Muscle layer of colon (tissue), 2 donors: ENCODE data around the gene ADAMTS19.
"Not testable (repeated sequence)": the region's sequence is repeated elsewhere in the genome, so short reads cannot be mapped to it uniquely, and the experiment has no call there.

ENCODE experiments used
- H3K27ac ChIP-seq: one replicate; pipeline ENCODE4 v1.7.0; 2013; ENCODE audit warnings: low read depth, mild to moderate bottlenecking, low read length, moderate library complexity
- H3K27me3 ChIP-seq, 2 donors: one replicate each; pipeline ENCODE4 v1.7.0; 2013; ENCODE audit warnings: low read length in 2 of 2, mild to moderate bottlenecking in 2 of 2; ENCODE audit not compliant: insufficient read depth in 2 of 2, control insufficient read depth in 1 of 2
- H3K36me3 ChIP-seq: one replicate; pipeline ENCODE4 v1.7.0; 2013; ENCODE audit warnings: mild to moderate bottlenecking, low read length; ENCODE audit not compliant: insufficient read depth
- H3K4me1 ChIP-seq: one replicate; pipeline ENCODE4 v1.7.0; 2013; ENCODE audit warnings: mild to moderate bottlenecking, low read length; ENCODE audit not compliant: insufficient read depth
- H3K4me3 ChIP-seq, 2 donors: one replicate each; pipeline ENCODE4 v1.7.0; 2013; ENCODE audit warnings: low read length in 2 of 2, low read depth in 1 of 2, mild to moderate bottlenecking in 1 of 2, moderate library complexity in 1 of 2
- H3K9ac ChIP-seq: one replicate; pipeline ENCODE4 v1.7.0; 2013; ENCODE audit warnings: low read length
- H3K9me3 ChIP-seq: one replicate; pipeline ENCODE4 v1.7.0; 2013; ENCODE audit warnings: mild to moderate bottlenecking, low read length
- donor health status: abdominal sarcoma.
- donor health status: Adenocarcinoma of cecum.

ADAMTS19 gene

GRCh38 chr5:129511291-129511690 is 51.2 kb downstream of the ADAMTS19 start:
- H3K9me3 ChIP-seq, result no peaks in the 10 kb centered on the region
- H3K4me3 ChIP-seq, result no peak overlapping the region
- no peaks in the 10 kb centered on the region for H3K27me3 ChIP-seq
- no peaks in the 10 kb centered on the region for H3K4me1 ChIP-seq
- H3K9ac ChIP-seq, result no peak overlapping the region
- no peaks in the 10 kb centered on the region for H3K36me3 ChIP-seq
- no peak overlapping the region for H3K27ac ChIP-seq

GRCh38 chr5:129541051-129541450 is 81.0 kb downstream of the ADAMTS19 start:
- H3K36me3 ChIP-seq, result no peaks in the 10 kb centered on the region
- no peak overlapping the region for H3K9ac ChIP-seq
- no peak overlapping the region for H3K4me3 ChIP-seq
- H3K4me1 ChIP-seq, result no peaks in the 10 kb centered on the region
- H3K27me3 ChIP-seq, result no peaks in the 10 kb centered on the region
- no peak overlapping the region for H3K27ac ChIP-seq
- H3K9me3 ChIP-seq, result no peaks in the 10 kb centered on the region

GRCh38 chr5:129541648-129542251 is 81.7 kb downstream of the ADAMTS19 start:
- Histone ChIP-seq H3K27me3 (no peaks in the 10 kb centered on the region), H3K27ac (no peak overlapping the region), H3K36me3 (no peaks in the 10 kb centered on the region), H3K4me3 (no peak overlapping the region), H3K4me1 (no peaks in the 10 kb centered on the region), H3K9me3 (no peaks in the 10 kb centered on the region), H3K9ac (no peak overlapping the region)

GRCh38 chr5:129547137-129547536 is 87.0 kb downstream of the ADAMTS19 start:
- no peak overlapping the region for H3K27ac ChIP-seq
- H3K4me3 ChIP-seq, result no peak overlapping the region
- H3K36me3 ChIP-seq, result no peaks in the 10 kb centered on the region
- H3K9ac ChIP-seq, result no peak overlapping the region
- no peaks in the 10 kb centered on the region for H3K4me1 ChIP-seq
- no peaks in the 10 kb centered on the region for H3K27me3 ChIP-seq
- no peaks in the 10 kb centered on the region for H3K9me3 ChIP-seq

- H3K27me3 ChIP-seq, result no peaks in the 10 kb centered on the region
- H3K4me3 ChIP-seq, result no peak overlapping the region
- H3K36me3 ChIP-seq, result no peaks in the 10 kb centered on the region
- H3K9ac ChIP-seq, result no peak overlapping the region
- no peaks in the 10 kb centered on the region for H3K9me3 ChIP-seq
- no peaks in the 10 kb centered on the region for H3K4me1 ChIP-seq
- H3K27ac ChIP-seq, result no peak overlapping the region
These were observed 94.2 kb downstream of the ADAMTS19 start for GRCh38 chr5:129554134-129554904.

GRCh38 chr5:129563585-129563984 is 103.5 kb downstream of the ADAMTS19 start:
- H3K27me3 ChIP-seq, result no peaks in the 10 kb centered on the region
- no peak overlapping the region for H3K27ac ChIP-seq
- H3K36me3 ChIP-seq, result no peaks in the 10 kb centered on the region
- no peaks in the 10 kb centered on the region for H3K4me1 ChIP-seq
- no peak overlapping the region for H3K9ac ChIP-seq
- H3K4me3 ChIP-seq, result no peak overlapping the region
- no peaks in the 10 kb centered on the region for H3K9me3 ChIP-seq

GRCh38 chr5:129569295-129569694 is 109.2 kb downstream of the ADAMTS19 start:
- Histone ChIP-seq H3K36me3 (no peaks in the 10 kb centered on the region), H3K9me3 (no peaks in the 10 kb centered on the region), H3K27me3 (no peaks in the 10 kb centered on the region), H3K27ac (no peak overlapping the region), H3K9ac (no peak overlapping the region), H3K4me1 (no peaks in the 10 kb centered on the region), H3K4me3 (no peak overlapping the region)

GRCh38 chr5:129572060-129572459 is 112.0 kb downstream of the ADAMTS19 start:
- Histone ChIP-seq H3K4me3 (no peak overlapping the region), H3K4me1 (no peaks in the 10 kb centered on the region), H3K36me3 (no peaks in the 10 kb centered on the region)

GRCh38 chr5:129584496-129584895 is 124.4 kb downstream of the ADAMTS19 start:
- H3K27ac ChIP-seq, H3K4me1 ChIP-seq, H3K36me3 ChIP-seq, H3K27me3 ChIP-seq, H3K9me3 ChIP-seq, H3K4me3 ChIP-seq, H3K9ac ChIP-seq: not testable (repeated sequence)

More at GRCh38 chr5:129572060-129572459, 112.0 kb downstream of the ADAMTS19 start:
- no peak overlapping the region for H3K9ac ChIP-seq
- H3K9me3 ChIP-seq, result no peaks in the 10 kb centered on the region
- H3K27ac ChIP-seq, result no peak overlapping the region
- H3K27me3 ChIP-seq, result no peaks in the 10 kb centered on the region

- H3K9me3 ChIP-seq, result no peaks in the 10 kb centered on the region
- no peaks in the 10 kb centered on the region for H3K4me1 ChIP-seq
- no peak overlapping the region for H3K27ac ChIP-seq
- no peak overlapping the region for H3K4me3 ChIP-seq
- no peaks in the 10 kb centered on the region for H3K36me3 ChIP-seq
- no peaks in the 10 kb centered on the region for H3K27me3 ChIP-seq
- no peak overlapping the region for H3K9ac ChIP-seq
These were observed 131.5 kb downstream of the ADAMTS19 start for GRCh38 chr5:129591508-129592160.

- no peaks in the 10 kb centered on the region for H3K36me3 ChIP-seq
- no peaks in the 10 kb centered on the region for H3K27me3 ChIP-seq
- H3K4me1 ChIP-seq, result no peaks in the 10 kb centered on the region
- H3K4me3 ChIP-seq, result no peak overlapping the region
- no peak overlapping the region for H3K9ac ChIP-seq
- H3K9me3 ChIP-seq, result no peaks in the 10 kb centered on the region
- H3K27ac ChIP-seq, result no peak overlapping the region
These were observed 133.4 kb downstream of the ADAMTS19 start for GRCh38 chr5:129593525-129593924.
